ENCODE measurements around the gene SHE.
"Not testable (repeated sequence)": the region's sequence is repeated elsewhere in the genome, so short reads cannot be mapped to it uniquely, and the experiment has no call there.

Gene SHE

DNA sequence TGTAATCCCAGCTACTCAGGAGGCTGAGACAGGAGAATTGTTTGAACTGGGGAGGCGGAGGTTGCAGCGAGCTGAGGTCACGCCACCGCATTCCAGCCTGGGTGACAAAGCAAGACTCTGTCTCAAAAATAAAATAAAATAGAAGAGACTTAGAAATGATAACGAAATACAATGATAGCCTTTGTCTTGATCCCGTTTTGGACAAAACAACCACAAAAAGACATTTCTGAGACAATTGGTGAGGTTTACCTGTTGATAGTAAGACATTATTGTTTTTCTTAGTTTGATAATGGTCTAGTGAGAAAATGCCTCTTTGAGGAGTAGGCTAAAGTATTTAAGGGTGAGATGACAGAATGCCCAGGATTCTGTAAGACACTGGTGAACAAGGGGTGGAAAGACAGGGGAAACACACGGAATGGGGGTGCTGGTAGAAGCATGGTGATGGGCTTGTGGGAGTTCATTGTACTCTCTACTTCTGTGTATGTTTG, 11.9 kb upstream of the SHE start:
- no peak for DNase-seq (ENCODE audit: low spot score)

DNA sequence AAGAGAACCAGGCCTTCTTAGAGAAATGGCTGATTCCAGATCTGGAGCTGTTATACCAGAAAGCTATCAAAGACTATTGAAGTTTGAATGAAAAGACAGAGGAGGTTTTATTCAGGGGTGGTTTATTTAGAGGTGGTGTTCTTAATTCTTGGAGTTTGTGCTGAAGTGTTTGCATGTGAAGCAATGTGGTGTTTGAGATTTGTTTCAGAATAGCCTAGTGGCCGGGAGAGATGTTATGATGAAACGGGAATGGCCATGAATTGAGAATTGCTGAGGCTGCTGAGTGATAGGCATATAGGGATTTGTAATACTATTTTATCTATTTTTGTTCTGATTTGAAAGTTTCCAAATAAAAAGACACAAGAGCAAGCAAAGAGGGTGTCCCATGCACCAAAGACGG, 10.5 kb upstream of the SHE start:
- DNase-seq (ENCODE audit: low spot score): no peak

DNA sequence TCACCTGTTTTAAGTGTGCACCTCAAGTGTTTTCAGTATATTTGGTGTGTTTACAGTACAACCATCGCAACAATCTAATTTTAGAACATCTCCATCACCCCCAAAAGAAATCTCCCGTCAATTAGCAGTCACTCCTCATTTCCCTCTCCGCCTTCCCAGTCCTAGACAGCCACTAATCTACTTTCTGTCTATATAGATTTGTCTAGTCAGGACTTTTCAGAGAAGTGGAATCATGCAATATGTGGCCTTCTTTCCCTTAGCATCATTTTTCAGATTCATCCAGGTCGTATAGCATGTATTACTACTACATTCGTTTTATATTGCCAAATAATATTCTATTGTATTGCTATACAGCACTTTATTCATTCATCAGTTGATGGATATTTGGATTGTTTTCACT, 1.7 kb upstream of the SHE start:
- DNase-seq (ENCODE audit: low spot score): no peak

DNA sequence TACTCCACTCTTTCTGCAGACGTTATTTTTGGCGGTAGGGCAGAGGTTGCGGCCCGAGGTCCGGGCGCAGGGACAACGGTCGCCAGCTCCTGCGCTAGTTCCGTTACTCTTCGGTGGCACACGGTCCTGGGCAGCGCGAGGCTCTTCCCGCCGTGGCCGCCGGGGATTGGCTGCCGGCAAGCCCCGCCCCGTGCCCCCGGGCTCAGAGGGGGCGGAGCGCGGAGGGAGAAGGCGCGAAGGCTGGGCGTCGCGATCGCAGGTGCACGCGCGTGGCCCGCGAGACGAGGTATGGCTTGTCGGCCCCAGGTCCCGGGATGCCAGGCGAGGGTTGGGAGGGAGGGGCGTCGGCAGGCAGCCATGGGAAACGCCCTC, 518 bp upstream of the SHE start:
- no peak for DNase-seq (ENCODE audit: low spot score)

DNA sequence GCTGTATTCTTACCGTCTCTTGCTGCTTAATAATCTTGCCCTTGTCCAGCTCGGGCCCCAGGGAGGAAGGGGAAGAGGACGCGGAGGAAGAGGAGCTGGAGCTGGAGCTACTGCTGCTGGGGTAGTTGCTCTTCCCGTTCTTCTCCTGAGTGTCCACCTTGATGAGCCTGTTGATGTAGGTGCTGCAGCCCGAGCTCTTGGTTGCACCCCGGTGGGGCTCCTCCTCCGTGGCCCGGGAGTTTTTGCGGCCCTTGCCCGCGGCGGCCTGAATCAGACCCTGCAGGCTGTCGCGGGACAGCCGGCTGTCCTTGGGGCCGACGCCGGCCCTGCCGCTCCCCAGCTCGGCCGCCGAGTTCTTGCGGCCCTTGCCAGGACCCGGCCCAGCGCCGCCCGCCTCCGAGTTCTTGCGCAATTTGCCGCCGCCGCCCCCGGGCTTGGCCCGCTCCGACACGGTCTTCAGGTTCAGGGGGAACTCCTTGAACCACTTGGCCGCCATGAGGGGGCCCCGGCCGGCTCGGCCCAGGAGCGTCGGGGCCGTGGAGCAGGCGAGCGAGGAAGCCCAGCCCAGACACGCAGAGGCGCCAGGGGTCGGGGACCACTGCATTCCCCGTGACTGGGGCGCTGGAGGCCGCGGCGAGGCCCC, 668 bp downstream of the SHE start:
- DNase-seq (ENCODE audit: low spot score): no peak

DNA sequence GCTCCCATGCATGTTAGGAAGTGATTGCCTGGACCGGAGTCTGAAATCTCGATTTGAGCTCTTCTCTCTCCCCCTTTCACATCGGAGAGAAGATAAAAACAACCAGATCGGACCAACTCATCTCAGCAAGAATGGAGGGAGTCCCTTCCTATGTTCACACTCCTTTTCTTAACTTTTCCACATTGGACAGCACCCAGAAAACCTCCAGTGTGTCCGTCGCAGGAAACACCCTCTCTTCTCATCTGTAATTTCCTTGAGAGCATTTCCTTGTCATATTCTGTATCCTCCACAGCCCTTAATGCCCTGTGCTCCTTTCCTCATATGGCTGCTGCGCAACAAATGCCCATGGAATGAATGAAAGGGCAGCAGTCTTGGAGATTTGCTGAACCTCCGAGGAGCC, 1.7 kb downstream of the SHE start:
- no peak for DNase-seq (ENCODE audit: low spot score)

DNA sequence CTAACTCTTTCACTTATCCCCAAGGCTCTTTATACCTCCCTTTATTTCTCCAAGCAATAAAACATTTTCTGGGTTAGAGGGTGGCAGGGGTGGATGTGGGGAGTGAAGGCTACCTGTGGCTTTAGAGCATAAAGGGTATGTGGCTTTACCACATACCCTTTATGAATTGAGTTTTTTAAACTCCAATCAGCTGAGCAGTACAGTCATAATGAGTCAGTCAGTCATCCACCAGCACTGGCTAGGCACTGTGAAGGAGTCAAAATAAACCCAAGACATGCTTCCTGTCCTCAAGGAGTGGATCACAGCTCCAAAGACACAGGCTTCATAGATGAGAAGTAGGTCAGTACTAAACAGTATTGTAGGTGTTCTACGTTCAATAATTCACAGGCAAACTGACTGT, 2.8 kb downstream of the SHE start:
- DNase-seq (ENCODE audit: low spot score): no peak

DNA sequence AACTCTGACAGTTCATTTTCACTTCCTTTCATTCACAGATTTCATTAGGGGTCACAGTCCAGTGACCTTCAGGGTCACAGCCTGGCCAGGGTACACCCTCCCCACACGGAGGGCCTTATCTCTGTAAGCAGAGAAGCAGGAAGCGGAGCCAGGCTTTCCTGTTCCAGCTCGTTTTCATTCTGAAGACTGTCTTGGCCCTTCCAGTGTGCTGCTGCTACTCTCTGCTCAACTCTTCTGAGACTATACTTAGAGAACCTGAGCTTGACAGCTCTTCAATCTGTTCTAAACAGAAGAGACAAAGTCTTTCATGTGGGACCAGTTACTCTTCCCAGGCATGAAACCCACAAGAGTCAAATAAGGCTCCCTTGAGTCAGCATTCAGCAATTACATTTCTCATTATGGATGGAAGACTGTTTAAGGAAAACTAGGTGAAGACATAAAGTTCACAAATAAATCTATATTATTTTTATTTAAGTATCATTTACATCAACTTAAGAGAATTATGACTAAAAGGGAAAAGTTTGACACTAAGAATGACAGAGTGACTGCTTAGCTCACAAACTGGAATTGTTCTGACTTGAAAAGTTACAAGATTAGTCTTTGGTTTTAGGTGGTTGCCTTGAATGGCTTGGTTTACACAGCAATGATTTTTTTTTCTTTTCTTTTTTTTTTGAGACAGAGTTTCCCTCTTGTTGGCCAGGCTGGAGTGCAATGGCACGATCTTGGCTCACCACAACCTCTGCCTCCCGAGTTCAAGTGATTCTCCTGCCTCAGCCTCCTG, 5.0 kb downstream of the SHE start:
- no peak for DNase-seq (ENCODE audit: low spot score)

DNA sequence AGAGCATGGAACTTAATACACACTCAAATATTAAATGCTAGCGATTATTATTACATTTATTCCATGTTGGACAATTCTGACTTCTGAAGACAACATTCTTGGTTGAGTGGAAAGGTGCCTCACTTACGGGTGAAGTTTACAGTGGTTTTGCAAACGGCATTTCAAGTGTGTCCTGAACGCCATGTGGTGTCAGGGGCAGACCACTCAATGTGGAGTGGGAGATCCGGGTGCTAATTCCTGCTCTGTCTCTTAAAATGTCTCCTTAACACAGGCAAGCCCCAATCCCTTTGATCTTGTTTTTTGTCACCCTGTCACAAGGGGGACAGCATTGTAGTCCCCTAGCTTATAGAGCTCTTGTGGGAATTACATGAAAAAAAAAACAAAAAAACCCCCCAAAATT, 5.8 kb downstream of the SHE start:
- no peak for DNase-seq (ENCODE audit: low spot score)

DNA sequence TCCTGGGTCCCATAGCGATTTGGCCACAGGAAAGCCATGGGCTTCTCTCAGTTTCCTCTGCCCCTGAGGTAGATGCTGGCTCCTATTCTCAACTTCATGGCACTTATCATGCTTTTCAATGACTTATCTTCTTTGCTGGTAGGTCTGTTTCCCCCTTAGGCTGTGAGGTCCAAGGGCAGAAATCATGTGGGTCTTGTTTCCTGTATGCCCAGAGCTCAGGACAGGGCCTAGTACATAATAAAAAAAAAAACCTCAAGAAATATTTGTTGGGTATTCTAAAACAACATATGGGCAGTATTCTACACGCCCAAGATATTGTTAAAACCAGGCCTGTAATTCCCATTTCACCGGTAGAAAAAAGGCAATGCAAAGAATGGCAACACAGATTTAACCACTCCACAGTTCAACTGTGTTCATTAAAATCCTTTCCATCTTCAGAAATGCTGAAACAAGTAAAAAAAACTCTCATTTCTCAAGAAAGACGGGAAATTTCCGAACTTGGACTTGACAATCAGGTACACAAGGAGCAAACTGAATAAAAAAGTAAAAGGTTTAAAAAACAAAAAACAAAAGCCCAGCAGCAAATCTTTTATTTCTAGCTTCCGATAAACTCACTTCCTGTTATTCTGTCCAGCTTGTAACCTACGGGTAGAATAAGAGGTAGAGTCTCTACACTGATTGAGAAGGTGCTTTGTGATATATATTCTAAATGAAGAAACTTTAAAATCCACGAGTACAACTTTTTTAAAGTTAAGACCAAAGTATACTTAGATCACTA, 6.5 kb downstream of the SHE start:
- no peak for DNase-seq (ENCODE audit: low spot score)

DNA sequence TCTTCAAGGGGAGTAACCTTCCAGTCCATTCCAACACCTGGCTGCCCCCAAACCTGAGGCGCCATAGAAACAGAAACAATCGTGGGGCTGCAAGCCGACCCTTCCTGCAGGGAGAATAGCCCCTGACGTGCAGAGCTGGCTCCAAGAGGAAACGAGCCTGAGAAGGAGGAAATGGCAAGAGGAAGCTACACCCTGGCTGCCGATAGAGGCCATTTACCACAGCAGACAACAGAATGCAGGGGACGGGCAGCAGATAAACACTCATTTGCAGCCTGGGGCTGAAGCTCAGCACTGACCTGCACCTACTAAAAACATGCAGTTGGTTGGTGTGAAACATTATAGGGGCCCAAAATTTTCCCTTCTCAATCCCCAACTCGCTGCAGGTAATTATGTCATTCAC, 8.9 kb downstream of the SHE start:
- DNase-seq (ENCODE audit: low spot score): no peak

DNA sequence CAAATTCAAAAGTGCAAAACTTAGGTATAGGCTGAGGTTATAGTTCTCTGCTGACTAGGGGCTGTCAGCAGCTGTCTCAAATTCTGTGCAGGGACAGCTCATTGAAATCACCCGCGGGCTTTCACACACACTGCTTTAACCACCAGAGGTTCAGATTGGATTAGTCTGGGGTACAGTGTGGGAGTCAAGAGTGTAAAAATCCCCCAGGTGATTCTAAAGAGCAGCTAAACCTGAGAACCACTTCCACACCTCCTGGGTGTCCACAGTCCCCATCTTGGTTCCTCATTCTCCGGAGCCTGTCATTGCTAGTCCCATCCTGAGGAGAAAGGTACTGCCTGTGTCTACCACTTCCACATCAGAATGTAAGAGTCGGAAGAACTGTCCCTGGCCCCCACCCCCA, 10.1 kb downstream of the SHE start:
- DNase-seq (ENCODE audit: low spot score): no peak

DNA sequence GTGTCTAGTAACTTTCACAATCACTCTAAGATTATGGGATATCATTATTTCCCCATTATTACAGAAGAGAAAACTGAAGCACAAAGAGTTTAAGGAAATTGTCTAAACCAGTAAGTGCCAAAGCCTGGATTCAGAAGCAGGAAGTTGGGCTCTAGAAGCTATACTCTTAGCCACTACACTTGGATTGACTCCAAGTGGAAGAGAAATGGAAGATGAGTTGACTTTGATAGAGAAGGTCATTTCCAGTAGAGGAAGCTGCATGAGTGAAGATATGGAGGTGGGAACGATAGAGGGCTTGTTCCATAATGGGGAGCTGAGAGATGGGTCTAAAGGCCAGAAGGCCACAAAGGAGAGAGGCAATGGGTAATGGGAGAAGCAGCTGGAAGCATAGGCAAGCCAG, 11.9 kb downstream of the SHE start:
- DNase-seq (ENCODE audit: low spot score): no peak

DNA sequence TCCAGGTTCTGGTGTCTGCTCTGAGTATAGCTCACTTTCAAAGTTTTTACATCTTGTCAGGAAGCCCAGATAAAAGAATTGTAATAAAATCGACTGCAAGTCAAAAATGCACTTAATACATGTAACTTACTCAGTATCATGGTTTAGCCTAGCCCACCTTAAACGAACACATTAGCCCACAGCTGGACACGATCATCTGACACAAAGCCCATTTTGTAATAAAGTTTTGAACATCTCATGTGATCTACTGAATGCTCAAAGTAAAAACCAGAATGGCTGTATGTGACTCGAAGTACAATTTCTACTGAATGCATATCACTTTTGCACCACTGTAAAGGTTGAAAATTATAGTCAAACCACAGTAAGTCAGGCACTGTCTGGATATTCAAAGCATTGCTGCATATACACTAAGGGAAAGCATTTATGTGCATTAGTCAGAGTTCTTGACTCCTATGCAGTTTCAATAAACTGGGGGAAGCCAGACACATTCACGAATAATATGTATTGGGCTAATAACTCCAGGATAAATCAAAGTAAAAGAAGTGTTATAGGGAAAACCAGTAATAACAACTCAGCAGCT, 12.4 kb downstream of the SHE start:
- DNase-seq (ENCODE audit: low spot score): no peak

DNA sequence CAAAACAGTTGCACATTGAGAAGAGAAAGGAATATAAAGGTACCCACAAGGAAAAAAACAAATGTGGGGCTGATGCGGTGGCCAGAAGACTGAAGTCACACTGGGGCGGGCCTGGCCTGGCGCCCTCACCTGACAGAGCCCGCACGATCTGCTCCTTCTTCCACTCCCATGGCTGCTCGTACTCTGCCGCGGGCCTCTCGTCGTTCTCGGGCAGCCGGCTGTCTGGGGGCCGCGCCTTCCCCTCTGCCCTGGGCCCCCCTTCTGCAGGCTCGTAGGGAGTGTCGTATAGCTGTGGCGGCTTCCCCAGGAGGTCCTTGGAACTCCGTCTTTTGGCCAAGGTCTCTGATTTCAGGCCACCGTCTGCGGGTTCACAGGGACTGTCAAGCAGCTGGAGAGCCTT, 13.3 kb downstream of the SHE start:
- no peak for DNase-seq (ENCODE audit: low spot score)

DNA sequence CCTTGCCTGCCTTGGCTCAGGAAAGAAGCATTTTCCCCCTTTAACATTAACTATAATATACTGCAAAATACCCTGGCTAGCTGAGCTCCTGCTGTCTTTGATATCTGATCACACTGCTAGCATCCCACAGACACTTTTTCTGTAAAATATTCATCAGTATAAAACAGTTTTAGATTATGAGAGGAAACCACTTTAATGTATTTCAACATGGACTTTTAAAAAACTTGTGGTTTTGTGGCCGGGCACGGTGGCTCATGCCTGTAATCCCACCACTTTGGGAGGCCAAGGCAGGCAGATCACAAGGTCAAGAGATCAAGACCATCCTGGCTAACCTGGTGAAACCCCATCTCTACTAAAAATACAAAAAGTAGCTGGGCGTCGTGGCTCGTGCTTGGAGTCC, 15.5 kb downstream of the SHE start:
- not testable (repeated sequence) for DNase-seq (ENCODE audit: low spot score)

DNA sequence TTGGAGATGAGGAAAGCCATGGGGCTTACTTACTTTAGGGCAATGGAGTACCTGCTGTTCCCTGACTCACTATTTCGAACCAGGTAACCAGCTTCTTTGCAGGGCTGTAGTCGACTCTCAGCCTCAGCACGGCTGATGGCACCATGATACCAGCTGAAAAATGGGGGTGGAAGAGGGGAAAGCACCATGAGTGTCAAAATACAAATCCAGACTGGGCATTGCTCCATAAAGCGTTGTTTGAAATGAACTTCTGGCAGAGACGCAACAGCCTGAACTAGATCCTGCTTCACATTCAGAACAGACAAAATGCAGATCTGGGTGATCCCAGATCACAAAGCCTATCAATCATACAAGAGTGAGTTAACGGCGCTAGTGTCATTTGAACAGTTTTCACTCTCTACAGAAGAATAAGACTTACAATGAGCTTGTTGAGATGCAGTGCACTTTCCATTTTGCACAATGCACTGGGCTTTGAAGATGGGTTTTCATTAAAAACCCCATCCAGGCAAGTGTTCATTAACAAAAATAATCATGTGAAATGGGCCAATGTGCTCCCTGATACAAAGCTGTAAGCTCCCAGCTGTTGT, 16.2 kb downstream of the SHE start:
- DNase-seq (ENCODE audit: low spot score): no peak

DNA sequence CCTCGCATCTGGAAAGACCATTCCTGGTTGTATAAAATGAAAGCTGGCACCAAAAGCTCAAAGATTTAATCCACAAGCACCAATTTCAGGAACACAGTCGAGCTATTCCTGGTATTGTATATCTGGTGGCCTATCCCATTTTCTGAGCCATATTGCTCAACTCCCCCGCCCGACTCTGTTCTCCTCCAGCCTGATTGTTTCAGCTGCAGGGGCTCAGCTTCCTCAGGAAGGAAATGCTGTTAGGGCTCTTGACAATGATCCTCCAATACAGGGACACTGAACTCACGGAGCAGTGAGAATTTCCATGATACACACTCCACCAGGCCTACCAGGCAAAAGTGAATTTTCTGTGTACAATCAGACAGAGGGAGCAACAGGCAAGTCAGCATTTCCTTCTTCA, 17.1 kb downstream of the SHE start:
- DNase-seq (ENCODE audit: low spot score): no peak

DNA sequence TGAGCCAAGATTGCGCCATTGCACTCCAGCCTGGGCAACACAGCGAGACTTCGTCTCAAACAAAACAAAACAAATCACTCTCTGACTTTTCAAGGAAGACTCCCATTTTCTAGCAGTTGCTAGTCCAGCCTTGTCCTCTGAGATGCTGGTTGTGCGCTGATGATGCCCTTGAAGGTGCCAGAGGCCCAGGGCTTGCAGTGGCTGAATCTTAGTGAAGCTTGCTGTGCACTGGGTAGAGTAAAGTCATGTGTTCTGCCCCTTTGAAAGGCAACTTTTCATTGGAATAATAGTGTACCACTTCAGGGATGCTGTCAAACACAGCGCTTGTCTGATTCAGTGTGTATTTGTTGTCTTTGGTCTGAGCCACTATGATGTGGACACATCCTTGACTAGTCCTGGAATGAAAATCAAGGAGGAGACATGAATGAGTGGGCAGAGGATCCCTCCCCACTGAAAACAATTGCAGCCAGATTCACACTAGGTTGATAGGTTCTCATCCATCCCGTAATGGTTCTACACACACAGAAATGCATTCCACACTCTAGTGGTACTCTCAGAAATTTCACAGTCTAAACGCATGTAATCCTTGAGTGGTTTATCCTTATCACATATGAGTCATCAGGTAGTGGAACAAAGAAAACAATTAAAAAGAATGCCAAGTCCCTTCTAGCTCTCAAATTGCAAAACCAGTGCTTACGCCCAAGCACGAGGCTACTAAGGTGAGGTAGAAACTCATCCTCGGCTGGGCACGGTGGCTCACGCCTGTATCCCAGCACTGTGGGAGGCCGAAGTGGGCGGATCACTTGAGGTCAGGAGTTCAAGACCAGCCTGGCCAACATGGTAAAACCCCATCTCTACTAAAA, 18.0 kb downstream of the SHE start:
- no peak for DNase-seq (ENCODE audit: low spot score)

DNA sequence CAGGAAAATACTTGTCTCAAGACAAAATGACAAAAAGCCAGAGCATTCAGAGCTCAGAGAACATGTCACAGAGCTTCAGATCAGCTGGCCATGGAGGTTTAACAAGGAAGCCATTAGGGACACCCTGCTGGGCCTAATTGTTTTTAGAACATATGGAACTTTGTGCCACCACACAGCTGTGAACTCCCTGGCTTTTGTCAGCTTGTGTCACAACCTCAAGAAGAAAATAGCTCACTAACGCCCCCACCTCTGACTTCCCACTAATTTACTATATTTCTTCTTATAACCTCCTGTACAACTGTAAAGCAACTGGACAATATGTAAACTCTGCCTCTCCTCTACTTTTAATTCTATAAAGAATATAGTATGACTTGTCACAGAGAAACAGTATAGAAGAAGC, 21.2 kb downstream of the SHE start:
- no peak for DNase-seq (ENCODE audit: low spot score)

DNA sequence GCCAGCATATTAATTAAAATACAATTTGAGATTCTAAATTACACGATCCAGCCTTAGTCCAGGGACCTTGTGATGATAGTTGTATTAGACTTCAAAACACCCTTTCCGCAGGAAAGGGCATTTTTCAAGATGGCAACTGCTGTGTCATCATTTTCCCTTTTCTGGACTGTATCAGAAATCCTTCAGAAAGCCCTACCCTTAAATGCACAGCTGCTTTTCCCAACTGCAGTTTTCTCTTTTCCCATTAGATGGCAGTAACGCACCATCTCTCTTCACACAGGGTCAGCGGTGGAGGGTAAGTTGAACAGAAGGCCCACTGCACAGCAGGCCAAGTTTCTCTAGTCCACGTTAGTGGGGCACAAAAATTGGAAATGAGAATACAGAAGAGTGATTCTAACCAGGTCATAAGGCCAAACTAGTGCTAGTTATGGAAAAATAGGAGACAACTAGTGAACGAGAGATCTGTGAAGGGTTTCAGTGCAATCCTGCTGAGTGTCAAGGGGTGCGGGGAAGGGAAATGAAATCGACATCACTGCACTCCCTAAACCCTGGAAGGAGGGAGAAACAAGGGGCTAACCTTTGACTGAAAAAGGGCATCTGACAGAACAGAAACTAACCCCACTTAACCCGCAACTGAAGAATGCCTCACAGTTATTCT, 22.3 kb downstream of the SHE start:
- peak; percentile 91 for DNase-seq (ENCODE audit: low spot score)

All from AG08395 (cell line).